Nephron progenitor cell (in vitro differentiated cells): Measurements from ENCODE around the gene SNX13.

Experiments used
- DNase-seq: peaks from one replicate; pipeline ENCODE4 v3.0.0; 2021
- H3K27ac Mint-ChIP-seq: 2 replicates; pipeline ENCODE4 v1.8.0; 2021; ENCODE audit warnings: mild to moderate bottlenecking, moderate library complexity, mixed read lengths
- H3K27me3 Mint-ChIP-seq: 2 replicates; pipeline ENCODE4 v1.8.0; 2021; ENCODE audit warnings: mild to moderate bottlenecking, low read depth, mixed read lengths; ENCODE audit not compliant: poor library complexity
- H3K36me3 Mint-ChIP-seq: 2 replicates; pipeline ENCODE4 v1.8.0; 2021; ENCODE audit warnings: low read depth, mixed read lengths
- H3K4me1 Mint-ChIP-seq: 2 replicates; pipeline ENCODE4 v1.8.0; 2021; ENCODE audit warnings: mixed read lengths
- H3K4me3 Mint-ChIP-seq: 2 replicates; pipeline ENCODE4 v1.8.0; 2021; ENCODE audit warnings: mild to moderate bottlenecking, moderate library complexity, mixed read lengths
- H3K9me3 Mint-ChIP-seq: 2 replicates; pipeline ENCODE4 v1.8.0; 2021; ENCODE audit warnings: mild to moderate bottlenecking, moderate library complexity, mixed read lengths
- CTCF ChIP-seq: fragments of 200-600 bp; sonication (generic); IDR thresholded peaks from 2 replicates; pipeline ENCODE4 v1.5.0; 2021; ENCODE audit warnings: antibody characterized with exemption

Gene SNX13

GRCh38 chr7:17968791-17969715 lies 28.8 kb upstream of the SNX13 start:
- H3K27me3 Mint-ChIP-seq: no peaks in the 10 kb centered on the region
- no peaks in the 10 kb centered on the region for H3K9me3 Mint-ChIP-seq
- no peak overlapping the region for H3K27ac Mint-ChIP-seq
- TF ChIP-seq CTCF: no peak
- no peak overlapping the region for H3K4me3 Mint-ChIP-seq
- H3K36me3 Mint-ChIP-seq: no peaks in the 10 kb centered on the region
- no peaks in the 10 kb centered on the region for H3K4me1 Mint-ChIP-seq
- no peak for DNase-seq

GRCh38 chr7:17966706-17967105 lies 26.4 kb upstream of the SNX13 start:
- TF ChIP-seq CTCF: no peak
- DNase-seq: no peak
- no peak overlapping the region for H3K4me3 Mint-ChIP-seq
- H3K4me1 Mint-ChIP-seq: no peaks in the 10 kb centered on the region
- no peak overlapping the region for H3K27ac Mint-ChIP-seq
- H3K36me3 Mint-ChIP-seq: no peaks in the 10 kb centered on the region
- H3K27me3 Mint-ChIP-seq: no peaks in the 10 kb centered on the region
- no peaks in the 10 kb centered on the region for H3K9me3 Mint-ChIP-seq

- Mint-ChIP-seq H3K9me3 (no peaks in the 10 kb centered on the region), H3K4me3 (no peak overlapping the region), H3K27ac (no peak overlapping the region), H3K27me3 (no peaks in the 10 kb centered on the region), H3K36me3 (no peaks in the 10 kb centered on the region), H3K4me1 (no peaks in the 10 kb centered on the region)
- no peak for TF ChIP-seq CTCF
- DNase-seq: no peak
These were observed 25.3 kb upstream of the SNX13 start for GRCh38 chr7:17965603-17966002.

- Mint-ChIP-seq H3K27ac (no peak overlapping the region), H3K9me3 (no peaks in the 10 kb centered on the region), H3K36me3 (no peaks in the 10 kb centered on the region), H3K27me3 (no peaks in the 10 kb centered on the region), H3K4me1 (no peaks in the 10 kb centered on the region), H3K4me3 (no peak overlapping the region)
- no peak for TF ChIP-seq CTCF
- no peak for DNase-seq
These were observed 23.0 kb upstream of the SNX13 start for GRCh38 chr7:17963281-17963680.

GRCh38 chr7:17962652-17963051 lies 22.4 kb upstream of the SNX13 start:
- H3K36me3 Mint-ChIP-seq: no peaks in the 10 kb centered on the region
- H3K27me3 Mint-ChIP-seq: no peaks in the 10 kb centered on the region
- H3K4me1 Mint-ChIP-seq: no peaks in the 10 kb centered on the region
- no peak for DNase-seq
- H3K9me3 Mint-ChIP-seq: no peaks in the 10 kb centered on the region
- H3K4me3 Mint-ChIP-seq: no peak overlapping the region
- no peak for TF ChIP-seq CTCF
- no peak overlapping the region for H3K27ac Mint-ChIP-seq

- Mint-ChIP-seq H3K9me3 (no peaks in the 10 kb centered on the region), H3K36me3 (no peaks in the 10 kb centered on the region), H3K27me3 (peaks cover 3% of the 10 kb centered on the region), H3K27ac (no peak overlapping the region), H3K4me3 (no peak overlapping the region), H3K4me1 (no peaks in the 10 kb centered on the region)
- TF ChIP-seq CTCF: no peak
- DNase-seq: no peak
These were observed 17.6 kb upstream of the SNX13 start for GRCh38 chr7:17957871-17958270.
